Measurements from ENCODE around the gene ANKH. TPM values are rescaled to one million over a fixed set of nuclear protein-coding genes. Genes with fewer than 3 reads are reported as not detected.
"Not testable (repeated sequence)": the region's sequence is repeated elsewhere in the genome, so short reads cannot be mapped to it uniquely, and the experiment has no call there.

The ANKH gene
- total RNA-seq, 1 experiment from 2014 or later: 45.0 TPM

GRCh38 chr5:14884062-14884612, 12.6 kb upstream of the ANKH start:
- DNase-seq (ENCODE audit: low read depth): no peak

GRCh38 chr5:14882658-14883580, 11.3 kb upstream of the ANKH start:
- no peak for DNase-seq (ENCODE audit: low read depth)

GRCh38 chr5:14881826-14882225, 10.2 kb upstream of the ANKH start:
- DNase-seq (ENCODE audit: low read depth): no peak

GRCh38 chr5:14880688-14881087, 9.1 kb upstream of the ANKH start:
- DNase-seq (ENCODE audit: low read depth): peak; percentile 75

- DNase-seq (ENCODE audit: low read depth): peak; percentile 55
Measured at GRCh38 chr5:14879937-14880589, 8.5 kb upstream of the ANKH start.

GRCh38 chr5:14879393-14879792, 7.8 kb upstream of the ANKH start:
- DNase-seq (ENCODE audit: low read depth): peak; percentile 55

GRCh38 chr5:14878192-14878591, 6.6 kb upstream of the ANKH start:
- not testable (repeated sequence) for DNase-seq (ENCODE audit: low read depth)

- DNase-seq (ENCODE audit: low read depth): no peak
Measured at GRCh38 chr5:14876095-14876494, 4.5 kb upstream of the ANKH start.

GRCh38 chr5:14873790-14874189, 2.2 kb upstream of the ANKH start:
- no peak for DNase-seq (ENCODE audit: low read depth)

- no peak for DNase-seq (ENCODE audit: low read depth)
Measured at GRCh38 chr5:14873093-14873492, 1.5 kb upstream of the ANKH start.

GRCh38 chr5:14872070-14872989, 752 bp upstream of the ANKH start:
- peak; percentile 28 for DNase-seq (ENCODE audit: low read depth)

GRCh38 chr5:14870337-14871213, 1.0 kb downstream of the ANKH start:
- DNase-seq (ENCODE audit: low read depth): peak; percentile 36

- peak; percentile 36 for DNase-seq (ENCODE audit: low read depth)
Measured at GRCh38 chr5:14869668-14870164, 1.9 kb downstream of the ANKH start.

- DNase-seq (ENCODE audit: low read depth): no peak
Measured at GRCh38 chr5:14869233-14869632, 2.3 kb downstream of the ANKH start.

- DNase-seq (ENCODE audit: low read depth): no peak
Measured at GRCh38 chr5:14868771-14869170, 2.8 kb downstream of the ANKH start.

GRCh38 chr5:14864181-14864812, 7.3 kb downstream of the ANKH start:
- no peak for DNase-seq (ENCODE audit: low read depth)

- no peak for DNase-seq (ENCODE audit: low read depth)
Measured at GRCh38 chr5:14863105-14863504, 8.5 kb downstream of the ANKH start.

GRCh38 chr5:14861123-14861765, 10.3 kb downstream of the ANKH start:
- DNase-seq (ENCODE audit: low read depth): no peak

GRCh38 chr5:14859980-14860379, 11.6 kb downstream of the ANKH start:
- DNase-seq (ENCODE audit: low read depth): no peak
